H9 (cell line): Measurements from ENCODE around the gene PPP1R13L. TPM values are rescaled to one million over a fixed set of nuclear protein-coding genes. Genes with fewer than 3 reads are reported as not detected.

Source experiments
- DNase-seq: peaks from one replicate; pipeline ENCODE4 v3.0.0-alpha.2; 2017
- H2AFZ ChIP-seq: one replicate; pipeline ENCODE4 v1.6.1; 2013; ENCODE audit warnings: mild to moderate bottlenecking, low read length, control low read depth, moderate library complexity
- H2AK5ac ChIP-seq: 2 replicates; pipeline ENCODE4 v1.6.1; 2013; ENCODE audit warnings: low read length, control low read depth, mixed read lengths; ENCODE audit not compliant: insufficient read length
- H2BK120ac ChIP-seq: one replicate; pipeline ENCODE4 v1.6.1; 2013; ENCODE audit warnings: low read depth, mild to moderate bottlenecking, low read length, control low read depth, inconsistent platforms; ENCODE audit not compliant: poor library complexity, severe bottlenecking
- H2BK12ac ChIP-seq: 2 replicates; pipeline ENCODE4 v1.6.1; 2013; ENCODE audit warnings: low read length, control low read depth, mixed read lengths, low read depth; ENCODE audit not compliant: insufficient read length
- H2BK15ac ChIP-seq: 2 replicates; pipeline ENCODE4 v1.6.1; 2013; ENCODE audit warnings: low read depth, low read length, control low read depth
- H2BK20ac ChIP-seq: one replicate; pipeline ENCODE4 v1.6.1; 2013; ENCODE audit warnings: low read depth, mild to moderate bottlenecking, low read length, control low read depth, inconsistent platforms; ENCODE audit not compliant: poor library complexity, severe bottlenecking
- H2BK5ac ChIP-seq: 2 replicates; pipeline ENCODE4 v1.6.1; 2013; ENCODE audit warnings: low read length, control low read depth, mixed read lengths; ENCODE audit not compliant: insufficient read length
- H3K14ac ChIP-seq: 2 replicates; pipeline ENCODE4 v1.6.1; 2013; ENCODE audit warnings: low read length, control low read depth; ENCODE audit not compliant: insufficient read depth
- H3K18ac ChIP-seq: 2 replicates; pipeline ENCODE4 v1.6.1; 2013; ENCODE audit warnings: low read depth, mild to moderate bottlenecking, mixed read lengths, low read length, control low read depth; ENCODE audit not compliant: insufficient read length
- H3K23ac ChIP-seq: 2 replicates; pipeline ENCODE4 v1.6.1; 2013; ENCODE audit warnings: low read length, control low read depth, mixed read lengths, low read depth; ENCODE audit not compliant: insufficient read length
- H3K23me2 ChIP-seq: 2 replicates; pipeline ENCODE4 v1.6.1; 2013; ENCODE audit warnings: low read depth, mild to moderate bottlenecking, mixed read lengths, low read length, control low read depth; ENCODE audit not compliant: insufficient read length, poor library complexity, severe bottlenecking
- H3K27ac ChIP-seq: 2 replicates; pipeline ENCODE4 v1.5.1; 2013; ENCODE audit warnings: low read length, control low read depth, mixed read lengths, low read depth; ENCODE audit not compliant: insufficient read length
- H3K27me3 ChIP-seq: 2 replicates; pipeline ENCODE4 v1.6.1; 2013; ENCODE audit warnings: low read length, control low read depth, inconsistent platforms; ENCODE audit not compliant: insufficient read depth
- H3K4ac ChIP-seq: 2 replicates; pipeline ENCODE4 v1.6.1; 2013; ENCODE audit warnings: low read depth, mild to moderate bottlenecking, control low read depth, inconsistent platforms, low read length, moderate library complexity
- H3K4me1 ChIP-seq: 2 replicates; pipeline ENCODE4 v1.6.1; 2013; ENCODE audit warnings: low read length, control low read depth, inconsistent platforms; ENCODE audit not compliant: insufficient read depth
- H3K4me2 ChIP-seq: 2 replicates; pipeline ENCODE4 v1.6.1; 2013; ENCODE audit warnings: low read length, control low read depth, mixed read lengths; ENCODE audit not compliant: insufficient read length, insufficient read depth
- H3K56ac ChIP-seq: 2 replicates; pipeline ENCODE4 v1.6.1; 2013; ENCODE audit warnings: low read depth, mild to moderate bottlenecking, mixed read lengths, low read length, control low read depth; ENCODE audit not compliant: insufficient read length
- H3K79me1 ChIP-seq: 2 replicates; pipeline ENCODE4 v1.6.1; 2013; ENCODE audit warnings: low read depth, mild to moderate bottlenecking, moderate library complexity, low read length, control low read depth, inconsistent platforms; ENCODE audit not compliant: insufficient read depth, poor library complexity, severe bottlenecking
- H3K79me2 ChIP-seq: 2 replicates; pipeline ENCODE4 v1.6.1; 2013; ENCODE audit warnings: low read length, control low read depth, inconsistent platforms; ENCODE audit not compliant: insufficient read depth
- H3K9ac ChIP-seq: 2 replicates; pipeline ENCODE4 v1.6.1; 2013; ENCODE audit warnings: low read length, control low read depth, mixed read lengths; ENCODE audit not compliant: insufficient read length; ENCODE audit errors: extremely low read depth
- H3K9me3 ChIP-seq: one replicate; pipeline ENCODE4 v1.6.1; 2013; ENCODE audit warnings: low read depth, low read length, inconsistent platforms; ENCODE audit not compliant: control insufficient read depth
- H3T11ph ChIP-seq: one replicate; pipeline ENCODE4 v1.6.1; 2013; ENCODE audit warnings: mild to moderate bottlenecking, low read length, control low read depth, inconsistent platforms
- H4K20me1 ChIP-seq: one replicate; pipeline ENCODE4 v1.6.1; 2013; ENCODE audit not compliant: control insufficient read depth, insufficient read length, insufficient read depth
- H4K5ac ChIP-seq: 2 replicates; pipeline ENCODE4 v1.6.1; 2013; ENCODE audit warnings: low read depth, mild to moderate bottlenecking, mixed read lengths, low read length, control low read depth; ENCODE audit not compliant: insufficient read length
- H4K8ac ChIP-seq: replicated peaks from 2 replicates; pipeline ENCODE4 v1.6.1; 2013; ENCODE audit warnings: low read length, control low read depth, mixed read lengths, low read depth; ENCODE audit not compliant: insufficient read length
- H4K91ac ChIP-seq: 2 replicates; pipeline ENCODE4 v1.6.1; 2013; ENCODE audit warnings: low read depth, mild to moderate bottlenecking, moderate library complexity, mixed read lengths, low read length, control low read depth; ENCODE audit not compliant: insufficient read length
- H3K27ac Mint-ChIP-seq, 3 experiments: 2 replicates in 2 of 3; 3 replicates in 1 of 3; pipeline ENCODE4 v1.8.0; 2020 to 2021; ENCODE audit warnings: mixed read lengths in 3 of 3, mild to moderate bottlenecking in 1 of 3, moderate library complexity in 1 of 3
- H3K27me3 Mint-ChIP-seq: 2 replicates; pipeline ENCODE4 v1.8.0; 2021; ENCODE audit warnings: low read depth, mild to moderate bottlenecking, moderate library complexity, mixed read lengths
- H3K36me3 Mint-ChIP-seq, 3 experiments: 2 replicates in 2 of 3; 3 replicates in 1 of 3; pipeline ENCODE4 v1.8.0; 2020 to 2021; ENCODE audit warnings: low read depth in 3 of 3, mixed read lengths in 3 of 3; ENCODE audit not compliant: insufficient read depth in 1 of 3
- H3K4me1 Mint-ChIP-seq, 2 experiments: 2 replicates each; pipeline ENCODE4 v1.8.0; 2020; ENCODE audit warnings: mixed read lengths in 2 of 2
- H3K4me3 Mint-ChIP-seq, 2 experiments: 2 replicates in 1 of 2; 3 replicates in 1 of 2; pipeline ENCODE4 v1.8.0; 2020 to 2021; ENCODE audit warnings: mild to moderate bottlenecking in 2 of 2, mixed read lengths in 2 of 2, moderate library complexity in 1 of 2
- H3K9me3 Mint-ChIP-seq, 2 experiments: 2 replicates in 1 of 2; 3 replicates in 1 of 2; pipeline ENCODE4 v1.8.0; 2020; ENCODE audit warnings: mild to moderate bottlenecking in 2 of 2, mixed read lengths in 2 of 2, moderate library complexity in 1 of 2
- WGBS: extraction: QIAGEN DNeasy Blood & Tissue Kit; methylation state at CpG from one replicate; pipeline ENCODE4 v1.1.7; 2013; ENCODE audit warnings: missing lambda C conversion rate, low lambda C conversion rate, mixed read lengths; ENCODE audit not compliant: insufficient read length; ENCODE audit errors: extremely low coverage; 5-methylcytosine and 5-hydroxymethylcytosine counted together
- total RNA-seq: library from RNA; stranded (reverse); gene quantifications from 2 replicates; pipeline ENCODE4 v1.2.1, GENCODE V29; 2021
- TF ChIP-seq, protein P1 (sequence below): fragments of 200-600 bp; sonication (generic); conservative IDR thresholded peaks from 3 replicates; pipeline ENCODE4 v1.8.0; 2021; ENCODE audit warnings: antibody characterized with exemption, mild to moderate bottlenecking

The PPP1R13L gene
- total RNA-seq, 1 experiment from 2014 or later, result 42.6 TPM

DNA sequence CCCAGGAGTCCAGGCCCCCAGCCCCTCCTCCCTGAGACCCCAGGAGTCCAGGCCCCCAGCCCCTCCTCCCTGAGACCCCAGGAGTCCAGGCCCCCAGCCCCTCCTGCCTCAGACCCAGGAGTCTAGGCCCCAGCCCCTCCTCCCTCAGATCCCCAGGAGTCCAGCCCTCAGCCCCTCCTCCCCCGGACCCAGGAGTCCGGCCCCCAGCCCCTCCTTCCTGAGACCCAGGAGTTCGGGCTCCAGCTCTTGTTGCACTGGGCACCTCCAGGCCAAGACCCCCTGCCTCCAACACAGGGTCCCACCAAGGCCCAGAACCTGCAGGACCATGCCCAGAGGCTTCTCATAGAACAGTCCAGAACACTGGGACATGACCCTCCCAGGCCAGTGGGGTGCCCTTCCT is 15.0 kb upstream of the PPP1R13L start:
- H3K4me1 ChIP-seq, result peaks cover 2% of the 10 kb centered on the region; the same call in 1 of the 2 replicates
- no peak overlapping the region for H2BK5ac ChIP-seq
- H4K8ac ChIP-seq, result no peak overlapping the region
- TF ChIP-seq, protein P1, sequence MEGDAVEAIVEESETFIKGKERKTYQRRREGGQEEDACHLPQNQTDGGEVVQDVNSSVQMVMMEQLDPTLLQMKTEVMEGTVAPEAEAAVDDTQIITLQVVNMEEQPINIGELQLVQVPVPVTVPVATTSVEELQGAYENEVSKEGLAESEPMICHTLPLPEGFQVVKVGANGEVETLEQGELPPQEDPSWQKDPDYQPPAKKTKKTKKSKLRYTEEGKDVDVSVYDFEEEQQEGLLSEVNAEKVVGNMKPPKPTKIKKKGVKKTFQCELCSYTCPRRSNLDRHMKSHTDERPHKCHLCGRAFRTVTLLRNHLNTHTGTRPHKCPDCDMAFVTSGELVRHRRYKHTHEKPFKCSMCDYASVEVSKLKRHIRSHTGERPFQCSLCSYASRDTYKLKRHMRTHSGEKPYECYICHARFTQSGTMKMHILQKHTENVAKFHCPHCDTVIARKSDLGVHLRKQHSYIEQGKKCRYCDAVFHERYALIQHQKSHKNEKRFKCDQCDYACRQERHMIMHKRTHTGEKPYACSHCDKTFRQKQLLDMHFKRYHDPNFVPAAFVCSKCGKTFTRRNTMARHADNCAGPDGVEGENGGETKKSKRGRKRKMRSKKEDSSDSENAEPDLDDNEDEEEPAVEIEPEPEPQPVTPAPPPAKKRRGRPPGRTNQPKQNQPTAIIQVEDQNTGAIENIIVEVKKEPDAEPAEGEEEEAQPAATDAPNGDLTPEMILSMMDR, result no peak
- H4K91ac ChIP-seq, result no peak overlapping the region
- no peak overlapping the region for H3K27ac Mint-ChIP-seq
- H2BK12ac ChIP-seq, result no peak overlapping the region
- H3K56ac ChIP-seq, result no peak overlapping the region
- H3K27me3 ChIP-seq, result no peaks in the 10 kb centered on the region
- no peaks in the 10 kb centered on the region for H3K79me2 ChIP-seq
- no peak overlapping the region for H2BK120ac ChIP-seq
- no peak overlapping the region for H3K18ac ChIP-seq
- no peak overlapping the region for H3K4ac ChIP-seq
- no peaks in the 10 kb centered on the region; a peak in 1 of 5 replicates for H3K9me3 Mint-ChIP-seq
- H2BK15ac ChIP-seq, result no peak overlapping the region
- H3K14ac ChIP-seq, result no peak overlapping the region
- WGBS, result no CpG with 5 or more reads among the region's 3 CpGs
- H3T11ph ChIP-seq, result no peak overlapping the region
- no peak overlapping the region for H2BK20ac ChIP-seq
- H3K27ac ChIP-seq, result no peak overlapping the region
- H2AK5ac ChIP-seq, result no peak overlapping the region
- H3K9ac ChIP-seq, result no peak overlapping the region
- no peaks in the 10 kb centered on the region for H3K9me3 ChIP-seq
- H3K4me3 Mint-ChIP-seq, result no peak overlapping the region
- no peak overlapping the region for H4K5ac ChIP-seq
- H3K36me3 Mint-ChIP-seq, result peaks cover 18 to 46% (median 46%) of the 10 kb centered on the region in 3 experiments
- H3K79me1 ChIP-seq, result no peaks in the 10 kb centered on the region
- no peaks in the 10 kb centered on the region for H4K20me1 ChIP-seq
- no peaks in the 10 kb centered on the region for H3K27me3 Mint-ChIP-seq
- peaks cover 10% of the 10 kb centered on the region for H3K23me2 ChIP-seq
- no peak overlapping the region for H3K23ac ChIP-seq
- no peak overlapping the region for H3K4me2 ChIP-seq
- DNase-seq, result no peak
- H2AFZ ChIP-seq, result no peak overlapping the region
- peaks cover 23 to 26% of the 10 kb centered on the region in 2 experiments for H3K4me1 Mint-ChIP-seq
